ENCODE results near the gene PLEKHB2.
"Not testable (repeated sequence)": the region's sequence is repeated elsewhere in the genome, so short reads cannot be mapped to it uniquely, and the experiment has no call there.

Gene PLEKHB2

DNA sequence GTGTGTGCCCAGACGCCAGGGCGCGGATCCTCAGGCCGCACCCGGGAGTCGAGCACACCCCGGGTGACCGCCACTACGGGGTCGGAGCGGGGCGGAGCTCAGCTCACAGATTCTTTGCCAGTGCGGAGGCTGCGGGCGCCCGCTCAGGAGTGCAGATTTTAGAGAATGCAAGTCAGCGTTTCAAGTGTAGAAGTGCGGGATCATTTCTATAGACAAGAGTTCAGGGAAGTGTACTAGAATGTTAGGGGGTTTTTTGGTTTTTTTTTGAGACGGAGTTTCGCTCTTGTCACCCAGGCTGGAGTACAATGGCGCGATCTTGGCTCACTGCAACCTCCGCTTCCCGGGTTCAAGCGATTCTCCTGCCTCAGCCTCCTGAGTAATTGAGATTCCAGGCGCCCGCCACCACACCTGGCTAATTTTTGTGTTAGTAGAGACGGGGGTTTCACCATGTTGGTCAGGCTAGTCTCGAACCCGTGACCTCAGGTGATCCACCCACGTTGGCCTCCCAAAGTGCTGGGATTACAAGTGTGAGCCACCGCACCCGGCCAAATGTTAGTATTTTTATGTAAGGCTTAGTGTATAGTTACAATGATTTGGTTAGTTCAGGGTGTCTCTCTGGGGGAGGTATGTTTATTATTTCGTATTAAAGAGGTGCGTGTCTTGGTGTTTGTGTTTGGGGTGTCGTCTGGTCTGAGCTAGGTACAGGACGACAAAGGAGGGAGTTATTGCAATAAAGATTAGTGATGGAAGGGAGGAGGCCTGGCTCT, 11.3 kb upstream of the PLEKHB2 start:
- DNase-seq (ENCODE audit: low read depth): no peak

DNA sequence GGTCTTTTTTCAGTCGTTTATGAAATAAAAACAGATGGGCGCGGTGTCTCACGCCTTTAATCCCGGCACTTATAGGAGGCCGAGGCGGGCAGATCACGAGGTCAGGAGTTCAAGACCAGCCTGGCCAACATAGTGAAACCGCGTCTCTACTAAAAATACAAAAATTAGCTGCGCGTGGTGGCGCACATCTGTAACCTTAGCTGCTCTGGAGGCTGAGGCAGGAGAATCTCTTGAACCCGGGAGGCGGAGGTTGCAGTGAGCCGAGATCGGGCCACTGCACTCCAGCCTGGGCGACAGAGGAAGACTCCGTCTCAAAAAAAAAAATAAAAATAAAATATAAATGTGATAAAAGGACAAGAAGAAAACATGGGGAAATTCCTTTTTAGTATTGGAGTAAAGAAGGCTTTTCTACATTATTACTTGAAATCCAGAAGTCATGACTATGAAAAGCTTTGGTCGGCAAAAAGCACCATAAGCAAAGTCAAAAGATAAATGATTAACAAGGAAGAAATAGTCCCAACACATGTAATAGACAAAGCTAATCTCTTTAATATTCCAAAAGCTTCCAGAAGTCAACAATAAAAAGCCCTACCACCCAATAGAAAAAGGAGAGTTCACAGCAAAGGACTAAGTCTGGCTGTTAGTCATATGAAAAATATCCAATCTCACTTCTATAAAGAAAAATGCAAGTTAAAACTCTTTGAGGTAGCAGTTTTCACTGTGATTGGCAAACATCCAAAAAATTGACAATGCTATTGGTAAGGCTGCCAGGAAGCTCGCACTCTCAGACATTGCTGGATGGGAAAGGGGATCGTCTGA, 10.5 kb upstream of the PLEKHB2 start:
- DNase-seq (ENCODE audit: low read depth): no peak

DNA sequence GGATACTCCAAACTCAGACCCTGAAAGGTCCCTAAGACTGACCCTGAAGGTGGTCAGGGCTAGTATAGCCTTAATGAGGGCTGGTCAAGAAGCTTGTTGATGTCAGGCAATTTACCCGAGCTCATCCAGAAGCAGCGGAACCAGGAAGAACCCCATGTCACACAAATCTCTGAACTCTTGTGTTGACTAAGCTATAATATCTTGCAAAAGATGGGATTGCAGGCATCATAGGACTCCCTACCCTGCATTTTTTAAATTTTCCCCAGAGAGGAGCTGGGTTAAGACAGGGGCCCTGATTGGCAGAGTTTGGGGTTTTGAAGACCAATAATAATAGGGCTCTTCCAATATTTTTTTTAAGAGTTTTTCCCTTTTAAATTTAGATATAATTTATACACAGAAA, 2.0 kb upstream of the PLEKHB2 start:
- DNase-seq (ENCODE audit: low read depth): no peak

DNA sequence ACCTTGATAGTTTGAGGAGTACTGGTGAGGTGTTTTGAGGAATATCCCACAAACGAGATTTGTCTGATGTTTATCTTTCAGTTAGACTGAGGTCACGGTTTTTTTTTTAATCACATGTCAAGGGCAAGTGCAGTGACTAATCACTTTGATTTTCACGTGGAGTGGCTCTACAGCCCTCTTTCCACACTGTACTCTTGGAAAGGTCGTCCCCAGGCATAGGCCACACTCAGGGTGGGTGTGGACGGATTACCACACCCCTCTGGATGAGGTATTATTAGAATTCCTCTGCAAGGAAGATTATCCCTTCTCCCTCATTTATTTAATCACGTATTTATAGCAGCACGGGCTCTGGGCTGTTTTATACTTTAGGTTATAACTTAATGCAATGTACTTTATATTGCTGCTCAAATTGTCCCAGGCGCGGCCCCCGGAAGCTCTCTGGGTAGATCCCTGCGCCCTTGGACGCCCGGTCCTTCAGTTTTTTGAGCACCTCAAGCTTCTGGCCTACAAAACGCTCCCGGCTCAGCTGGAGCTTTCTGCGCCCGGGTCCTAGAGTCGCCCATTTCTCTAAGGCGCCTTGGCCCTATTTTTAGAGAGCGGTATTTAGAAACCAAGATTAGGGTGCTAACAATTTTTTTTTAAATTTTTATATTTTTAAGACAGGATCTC, 515 bp upstream of the PLEKHB2 start:
- no peak for DNase-seq (ENCODE audit: low read depth)

DNA sequence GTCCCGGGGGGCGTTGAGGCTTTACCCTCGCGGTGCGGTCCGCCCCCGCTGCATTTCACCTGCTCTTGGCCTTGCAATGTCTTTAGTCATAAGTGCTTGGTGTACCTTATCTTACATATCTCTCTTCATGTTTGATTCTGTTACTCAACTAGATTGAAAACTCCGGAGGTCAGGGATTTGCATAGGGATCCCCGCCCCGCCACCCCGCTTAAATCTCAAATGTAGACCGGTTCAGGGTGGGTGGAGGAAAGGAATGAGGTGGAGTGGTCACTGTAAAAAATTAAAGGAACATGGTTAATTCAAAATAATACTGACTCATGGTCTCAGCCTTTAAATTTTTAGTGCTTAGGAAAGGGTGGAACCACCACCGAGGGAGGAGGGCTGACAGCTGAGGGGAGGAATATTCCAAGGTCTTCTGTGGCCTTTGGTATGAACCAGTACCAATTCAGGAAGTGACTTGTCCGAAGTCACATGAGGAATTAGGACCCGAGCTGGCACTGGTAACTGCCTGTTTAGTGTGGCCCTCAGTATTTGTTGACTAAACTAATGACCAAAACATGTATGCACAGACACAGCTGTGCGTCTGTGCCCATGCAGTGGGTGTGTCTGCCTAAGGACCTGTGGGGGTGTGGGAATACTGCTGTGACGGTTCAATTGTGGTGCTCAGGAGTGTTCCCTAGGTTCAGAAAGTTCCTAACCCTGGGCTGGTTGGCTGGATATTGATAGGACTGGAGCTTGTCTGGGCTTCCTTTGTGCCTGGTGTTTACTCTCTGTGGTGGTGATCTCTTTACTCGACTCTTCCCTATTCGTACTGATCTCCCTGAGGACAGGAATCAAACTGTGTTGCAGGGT, 1.0 kb downstream of the PLEKHB2 start:
- no peak for DNase-seq (ENCODE audit: low read depth)

DNA sequence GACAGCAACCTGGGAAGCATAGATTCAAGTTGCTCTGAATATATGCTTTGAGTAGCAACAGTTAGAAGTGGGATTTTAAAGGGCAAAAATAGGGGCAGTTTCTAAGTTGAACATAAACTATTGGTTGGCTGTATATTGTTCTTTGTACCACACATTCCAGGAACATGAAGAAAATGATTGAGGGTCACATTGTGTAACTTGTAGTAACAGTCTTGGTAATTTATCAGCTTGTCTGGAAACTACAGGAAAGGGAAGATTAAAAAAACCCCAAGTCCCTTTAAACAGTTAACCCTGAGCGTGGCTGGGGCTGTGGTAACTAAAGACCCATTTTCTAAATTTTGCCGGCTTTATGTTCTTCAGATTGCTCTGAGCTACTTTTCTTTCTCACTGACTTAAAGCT, 7.4 kb downstream of the PLEKHB2 start:
- no peak for DNase-seq (ENCODE audit: low read depth)

DNA sequence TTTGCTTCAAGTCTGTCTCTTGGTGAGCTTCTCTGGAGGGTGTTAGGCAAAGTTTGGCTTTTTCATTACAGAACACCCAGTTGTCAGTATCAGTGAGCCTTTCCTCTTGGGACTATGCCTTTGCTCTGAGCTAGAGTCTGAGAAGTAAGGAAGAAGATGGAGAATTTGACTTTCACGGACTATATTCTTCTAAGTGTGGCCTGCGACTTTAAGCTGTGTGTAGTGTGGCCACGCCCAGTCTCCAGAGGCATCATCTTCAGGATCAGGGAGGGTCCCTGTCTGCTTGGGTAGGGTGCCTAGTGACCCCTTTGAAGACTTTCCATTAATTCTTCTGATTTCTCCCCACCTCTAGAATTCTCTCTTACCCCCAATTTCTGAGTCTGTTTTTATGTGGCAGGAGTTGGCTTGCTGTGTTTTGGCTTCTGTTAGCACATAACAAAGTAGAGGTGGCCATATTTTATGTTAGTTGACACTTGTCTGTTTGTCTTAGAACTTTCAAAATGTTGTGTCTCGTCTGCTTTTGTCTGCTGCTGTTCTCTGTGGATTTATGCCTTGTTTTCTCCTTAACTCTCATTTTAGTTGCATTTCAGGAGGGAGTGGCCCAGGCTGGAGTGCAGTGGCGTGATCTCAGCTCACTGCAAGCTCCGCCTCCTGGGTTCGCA, 8.6 kb downstream of the PLEKHB2 start:
- no peak for DNase-seq (ENCODE audit: low read depth)

DNA sequence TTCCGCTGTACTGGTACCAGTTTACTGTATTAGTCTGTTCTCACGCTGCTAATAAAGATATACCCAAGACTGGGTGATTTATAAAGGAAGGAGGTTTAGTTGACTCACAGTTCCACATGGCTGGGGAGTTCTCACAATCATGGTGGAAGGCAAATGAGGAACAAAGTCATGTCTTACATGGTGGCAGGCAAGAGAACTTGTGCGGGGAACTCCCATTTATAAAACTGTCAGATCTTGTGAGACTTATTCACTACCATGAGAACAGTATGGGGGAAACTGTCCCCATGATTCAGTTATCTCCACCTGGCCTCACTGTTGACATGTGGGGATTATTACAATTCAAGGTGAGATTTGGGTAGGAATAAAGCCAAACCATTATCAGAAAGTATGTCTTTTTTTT, 9.8 kb downstream of the PLEKHB2 start:
- DNase-seq (ENCODE audit: low read depth): not testable (repeated sequence)

DNA sequence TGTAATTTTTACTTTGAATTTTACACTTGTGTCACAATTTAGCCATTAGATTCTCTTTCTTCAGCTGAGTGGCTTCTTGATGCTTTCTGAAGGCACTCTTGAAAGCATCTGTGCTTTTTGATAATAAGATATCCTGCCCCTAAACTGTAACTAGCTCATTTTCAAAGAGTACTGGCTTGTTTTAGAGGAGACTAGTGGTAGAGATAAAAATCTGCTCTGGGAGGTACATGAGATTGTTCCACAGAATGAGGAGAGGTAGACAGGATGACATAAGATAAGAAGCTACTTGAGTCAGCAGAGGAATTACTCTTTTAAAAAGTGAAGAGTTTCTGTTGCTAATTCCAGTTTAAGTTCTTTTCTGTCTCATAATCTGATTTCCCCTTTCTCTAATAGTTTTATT, 10.6 kb downstream of the PLEKHB2 start:
- DNase-seq (ENCODE audit: low read depth): no peak

DNA sequence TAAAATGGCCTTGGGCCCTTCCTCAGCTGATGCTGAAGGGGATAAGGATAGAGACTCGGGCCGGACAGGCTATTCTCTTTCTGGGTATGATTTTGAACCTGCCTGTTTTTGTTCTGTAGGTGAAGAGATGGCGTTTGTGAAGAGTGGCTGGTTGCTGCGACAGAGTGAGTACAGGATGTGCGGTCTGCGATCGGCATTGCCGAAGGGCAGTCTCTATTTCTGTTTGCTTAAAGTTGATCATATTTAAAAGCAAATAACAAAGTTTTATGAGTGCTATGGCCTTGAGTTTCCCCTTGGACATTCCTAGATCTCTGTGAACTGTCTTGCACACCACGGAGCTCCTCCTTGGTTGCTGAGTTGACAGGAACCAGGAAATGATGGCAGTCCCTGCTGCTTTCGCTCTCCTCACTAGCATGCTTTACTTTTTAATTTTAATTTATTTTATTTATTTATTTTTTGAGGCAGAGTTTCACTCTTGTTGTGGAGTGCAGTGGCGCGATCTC, 15.7 kb downstream of the PLEKHB2 start:
- DNase-seq (ENCODE audit: low read depth): no peak

DNA sequence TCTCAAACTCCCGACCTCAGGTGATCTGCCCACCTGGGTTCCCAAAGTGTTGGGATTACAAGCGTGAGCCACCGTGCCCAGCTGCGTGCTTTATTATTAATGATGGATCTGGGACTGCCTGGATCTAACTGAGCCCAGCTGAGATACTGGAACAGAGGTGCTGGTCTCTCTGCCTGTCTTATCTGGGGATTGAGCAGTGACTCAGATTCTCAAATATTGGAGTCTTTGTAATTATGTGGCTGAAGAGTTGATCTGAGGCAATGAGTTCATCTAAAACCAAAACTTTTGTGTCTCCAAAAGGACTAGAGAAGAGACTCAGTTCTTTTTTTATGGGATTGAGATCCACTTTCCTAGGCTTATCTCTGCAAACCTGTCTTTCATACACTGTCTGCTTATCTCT, 16.3 kb downstream of the PLEKHB2 start:
- no peak for DNase-seq (ENCODE audit: low read depth)

DNA sequence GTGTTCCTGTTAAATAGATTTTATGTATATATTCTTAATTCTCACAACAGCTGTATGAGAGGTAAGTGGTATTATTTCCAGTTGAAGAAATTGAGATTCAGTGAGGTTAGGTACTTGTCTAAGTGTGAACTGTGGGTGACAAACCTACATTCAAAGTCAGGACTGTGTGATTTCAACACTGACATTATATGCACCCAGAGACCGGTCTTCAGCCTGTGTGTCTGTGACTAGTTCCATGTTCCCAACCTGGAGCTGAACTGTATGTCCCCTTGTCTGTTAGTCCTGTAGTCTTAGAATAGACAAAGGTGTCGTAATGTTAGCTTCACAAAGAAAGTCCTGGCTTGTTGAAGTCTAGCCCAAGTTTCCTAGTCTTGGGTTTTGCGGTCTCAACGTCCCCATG, 17.4 kb downstream of the PLEKHB2 start:
- no peak for DNase-seq (ENCODE audit: low read depth)

DNA sequence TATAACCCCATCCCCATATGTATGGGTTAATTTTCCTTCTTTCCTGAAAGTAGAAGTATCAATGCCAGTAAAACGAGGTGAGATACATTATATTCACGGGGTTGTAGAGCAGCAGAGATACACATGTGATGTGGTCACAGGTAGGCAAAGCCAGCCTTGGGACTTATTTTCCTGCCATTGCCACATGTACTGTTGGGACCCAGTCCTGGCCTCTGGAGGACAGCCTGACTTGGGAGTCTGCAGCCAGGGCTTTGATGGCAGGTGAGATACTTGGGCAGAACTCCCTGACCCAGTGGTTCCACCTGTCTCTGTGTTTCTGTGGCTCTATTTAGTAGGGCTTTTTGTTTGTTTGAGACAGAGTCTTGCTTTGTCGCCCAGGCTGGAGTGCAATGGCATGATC, 18.1 kb downstream of the PLEKHB2 start:
- no peak for DNase-seq (ENCODE audit: low read depth)

DNA sequence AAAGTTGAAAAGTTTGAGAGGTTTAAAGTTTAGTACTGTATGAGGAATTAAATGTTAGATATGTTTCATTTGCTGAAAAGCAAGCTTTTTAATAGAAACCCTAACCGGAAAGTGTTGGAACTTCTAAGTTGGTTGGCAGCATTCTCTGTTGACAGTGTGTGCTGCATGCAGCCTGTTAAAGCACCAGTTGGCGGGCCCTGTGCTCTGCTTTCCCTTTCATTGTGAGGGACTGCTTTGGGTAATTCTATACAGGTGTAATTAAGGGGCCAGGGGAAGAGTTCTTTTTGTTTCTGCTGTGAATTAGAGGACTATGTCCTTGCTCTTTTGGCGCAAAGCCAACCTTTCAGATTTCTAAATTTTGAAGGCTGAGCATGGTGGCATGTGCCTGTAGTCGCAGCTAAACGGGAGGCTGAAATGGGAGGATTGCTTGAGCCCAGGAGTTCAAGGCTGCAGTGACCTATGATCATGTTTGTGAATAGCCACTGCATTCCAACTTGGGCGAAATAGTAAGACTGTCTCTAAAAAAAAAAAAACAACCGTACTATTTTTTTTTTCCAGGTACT, 20.1 kb downstream of the PLEKHB2 start:
- DNase-seq (ENCODE audit: low read depth): no peak

DNA sequence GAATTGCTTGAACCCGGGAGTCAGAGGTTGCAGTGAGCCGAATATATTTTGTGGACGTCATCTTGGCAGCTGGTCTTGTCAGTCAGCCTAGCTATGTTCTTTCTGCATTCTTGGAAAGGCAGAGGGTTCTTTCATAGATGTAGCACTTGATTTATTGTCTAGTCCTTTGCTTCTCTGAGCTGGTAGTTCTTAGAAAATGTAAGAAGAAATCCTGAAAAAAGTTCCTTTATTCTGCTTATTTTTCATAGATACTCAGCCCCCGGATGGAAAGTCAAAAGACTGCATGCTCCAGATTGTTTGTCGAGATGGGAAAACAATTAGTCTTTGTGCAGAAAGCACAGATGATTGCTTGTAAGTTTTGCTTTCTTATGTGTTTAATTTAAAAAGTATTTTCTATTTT, 21.3 kb downstream of the PLEKHB2 start:
- no peak for DNase-seq (ENCODE audit: low read depth)

DNA sequence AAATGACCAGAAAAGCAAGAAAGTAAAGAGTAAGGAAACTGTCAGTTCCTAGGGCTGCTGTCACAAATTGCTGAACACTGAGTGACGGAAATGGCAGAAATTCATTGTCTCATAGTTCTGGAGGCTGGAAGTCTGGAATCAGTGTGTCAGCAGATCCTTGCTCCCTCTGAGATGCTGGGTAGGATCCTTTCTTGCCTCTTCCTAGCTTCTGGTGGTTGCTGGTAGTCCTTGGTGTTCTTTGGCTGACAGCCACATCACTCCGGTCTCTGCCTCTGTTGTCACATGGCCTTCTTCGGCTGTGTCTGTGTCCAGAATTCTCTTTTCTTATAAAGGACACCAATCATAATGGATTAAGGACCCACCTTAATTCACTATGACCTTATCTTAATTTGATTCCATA, 21.9 kb downstream of the PLEKHB2 start:
- no peak for DNase-seq (ENCODE audit: low read depth)

DNA sequence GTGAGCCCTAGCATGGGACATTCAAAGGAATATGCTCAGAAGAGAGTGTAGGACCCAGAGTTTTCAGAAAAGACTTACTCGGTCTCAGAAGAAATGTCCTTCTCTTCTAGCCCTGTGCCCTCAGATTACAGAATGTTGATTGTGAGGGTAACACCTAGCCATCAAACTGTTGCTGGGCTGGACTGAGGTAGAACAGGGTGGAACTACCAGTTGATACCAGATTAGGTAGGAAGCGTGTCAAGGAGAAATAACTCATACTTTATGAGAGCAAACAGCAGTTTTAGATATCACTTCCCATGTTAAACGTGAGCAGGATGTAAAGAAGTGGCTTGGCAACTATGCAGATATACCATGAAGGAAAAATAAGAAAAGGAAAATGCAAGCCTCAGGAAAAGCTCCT, 22.8 kb downstream of the PLEKHB2 start:
- no peak for DNase-seq (ENCODE audit: low read depth)

DNA sequence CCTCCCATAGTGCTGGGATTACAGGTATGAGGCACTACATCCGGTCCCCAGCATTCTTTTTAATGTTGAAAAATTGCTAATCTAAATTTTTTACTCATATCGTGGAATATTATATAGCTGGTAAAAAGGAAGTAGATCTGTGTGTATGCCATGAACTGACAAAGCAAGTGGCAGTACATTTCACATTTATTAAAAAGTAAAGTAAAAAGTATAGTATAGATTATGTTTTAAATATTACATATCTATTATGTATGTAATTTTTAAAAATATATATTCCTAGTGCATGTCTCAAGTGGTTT, 25.1 kb downstream of the PLEKHB2 start:
- no peak for DNase-seq (ENCODE audit: low read depth)

DNA sequence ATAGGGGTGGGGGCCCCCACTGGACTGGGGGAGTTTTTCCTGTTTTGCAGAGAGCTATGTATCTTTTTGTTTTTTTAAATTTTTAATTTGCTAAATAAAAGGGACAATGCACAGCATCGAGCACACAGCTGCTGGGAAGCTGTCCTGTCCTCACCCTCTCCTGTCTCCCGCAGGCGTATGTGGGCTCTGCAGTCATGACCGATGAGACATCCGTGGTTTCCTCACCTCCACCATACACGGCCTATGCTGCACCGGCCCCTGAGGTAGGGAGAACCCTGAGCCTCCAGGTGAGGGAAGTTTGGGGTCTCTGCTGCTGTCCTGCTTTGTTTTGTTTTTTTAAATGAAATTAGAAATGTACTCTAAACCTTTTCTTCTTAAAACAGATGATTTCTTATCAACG, 27.6 kb downstream of the PLEKHB2 start:
- no peak for DNase-seq (ENCODE audit: low read depth)

DNA sequence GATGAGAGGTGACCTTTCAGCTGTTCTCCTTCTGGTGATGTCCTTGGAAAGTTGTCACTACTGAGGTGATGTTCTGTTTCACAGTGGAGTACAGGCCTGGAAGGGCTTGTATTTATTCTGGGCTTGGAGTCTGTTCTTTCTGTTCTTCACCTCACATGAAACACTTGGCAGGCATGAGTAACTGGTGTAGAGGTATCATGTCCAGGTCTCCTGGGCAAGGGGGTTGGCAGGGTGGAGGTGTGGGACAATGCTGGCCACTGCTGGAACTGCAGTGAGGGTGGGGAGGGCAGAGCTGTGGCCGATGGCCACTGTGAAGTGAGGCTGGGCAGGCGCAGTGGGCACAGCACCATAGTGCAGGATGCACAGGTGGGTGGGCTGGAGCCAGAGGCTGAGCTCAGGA, 35.4 kb downstream of the PLEKHB2 start:
- DNase-seq (ENCODE audit: low read depth): no peak

DNA sequence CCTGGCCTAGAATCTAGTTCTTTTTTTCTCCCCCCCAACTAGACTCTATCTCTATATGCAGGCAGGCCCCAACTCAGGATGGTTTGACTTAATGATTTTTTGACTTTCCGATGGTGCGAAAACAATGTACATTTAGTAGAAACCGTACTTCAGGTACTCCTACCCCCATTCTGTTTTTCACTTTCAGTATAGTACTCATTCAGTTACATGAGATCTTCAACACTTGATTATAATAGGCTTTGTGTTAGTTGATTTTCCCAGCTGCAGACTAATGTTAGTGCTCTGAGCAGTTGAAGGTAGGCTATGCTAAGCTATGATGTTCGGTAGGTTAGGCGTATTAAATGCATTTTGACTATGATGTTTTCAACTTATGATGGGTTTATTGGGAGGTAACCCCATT, 37.7 kb downstream of the PLEKHB2 start:
- DNase-seq (ENCODE audit: low read depth): no peak
